ENCODE measurements around the gene SPRY1.

The SPRY1 gene

GRCh38 chr4:123403080-123403604, 6.5 kb downstream of the SPRY1 start:
- no peak overlapping the region for H3K4me3 ChIP-seq (ENCODE audit: low read length)
- TF ChIP-seq, protein P1, sequence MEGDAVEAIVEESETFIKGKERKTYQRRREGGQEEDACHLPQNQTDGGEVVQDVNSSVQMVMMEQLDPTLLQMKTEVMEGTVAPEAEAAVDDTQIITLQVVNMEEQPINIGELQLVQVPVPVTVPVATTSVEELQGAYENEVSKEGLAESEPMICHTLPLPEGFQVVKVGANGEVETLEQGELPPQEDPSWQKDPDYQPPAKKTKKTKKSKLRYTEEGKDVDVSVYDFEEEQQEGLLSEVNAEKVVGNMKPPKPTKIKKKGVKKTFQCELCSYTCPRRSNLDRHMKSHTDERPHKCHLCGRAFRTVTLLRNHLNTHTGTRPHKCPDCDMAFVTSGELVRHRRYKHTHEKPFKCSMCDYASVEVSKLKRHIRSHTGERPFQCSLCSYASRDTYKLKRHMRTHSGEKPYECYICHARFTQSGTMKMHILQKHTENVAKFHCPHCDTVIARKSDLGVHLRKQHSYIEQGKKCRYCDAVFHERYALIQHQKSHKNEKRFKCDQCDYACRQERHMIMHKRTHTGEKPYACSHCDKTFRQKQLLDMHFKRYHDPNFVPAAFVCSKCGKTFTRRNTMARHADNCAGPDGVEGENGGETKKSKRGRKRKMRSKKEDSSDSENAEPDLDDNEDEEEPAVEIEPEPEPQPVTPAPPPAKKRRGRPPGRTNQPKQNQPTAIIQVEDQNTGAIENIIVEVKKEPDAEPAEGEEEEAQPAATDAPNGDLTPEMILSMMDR (conservative IDR thresholded peaks at IDR 0.05; ENCODE audit: low read length), result no peak
- no peak for DNase-seq (ENCODE audit: low read depth)

DNA sequence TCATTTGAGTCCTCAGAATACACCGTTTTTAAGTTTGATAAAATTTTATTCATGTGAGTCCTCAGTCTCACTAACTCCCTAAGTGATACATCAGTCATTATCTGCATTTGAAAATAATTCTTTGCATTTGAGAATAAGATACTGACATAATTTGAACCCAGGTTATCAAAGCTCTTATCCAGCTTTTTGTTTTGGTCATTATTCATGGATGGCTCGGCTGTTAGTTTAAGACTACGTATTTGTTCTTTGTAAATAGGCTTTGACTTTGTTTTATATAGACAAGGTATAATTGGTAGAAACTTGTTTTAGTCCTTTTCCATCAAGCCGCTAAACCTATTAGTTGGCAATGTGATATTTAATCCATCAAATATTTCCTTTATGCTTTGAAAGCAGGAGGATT, 7.9 kb downstream of the SPRY1 start:
- H3K4me3 ChIP-seq (ENCODE audit: low read length), result no peak overlapping the region
- TF ChIP-seq, protein P1 (conservative IDR thresholded peaks at IDR 0.05; ENCODE audit: low read length), result no peak
- no peak for DNase-seq (ENCODE audit: low read depth)

DNA sequence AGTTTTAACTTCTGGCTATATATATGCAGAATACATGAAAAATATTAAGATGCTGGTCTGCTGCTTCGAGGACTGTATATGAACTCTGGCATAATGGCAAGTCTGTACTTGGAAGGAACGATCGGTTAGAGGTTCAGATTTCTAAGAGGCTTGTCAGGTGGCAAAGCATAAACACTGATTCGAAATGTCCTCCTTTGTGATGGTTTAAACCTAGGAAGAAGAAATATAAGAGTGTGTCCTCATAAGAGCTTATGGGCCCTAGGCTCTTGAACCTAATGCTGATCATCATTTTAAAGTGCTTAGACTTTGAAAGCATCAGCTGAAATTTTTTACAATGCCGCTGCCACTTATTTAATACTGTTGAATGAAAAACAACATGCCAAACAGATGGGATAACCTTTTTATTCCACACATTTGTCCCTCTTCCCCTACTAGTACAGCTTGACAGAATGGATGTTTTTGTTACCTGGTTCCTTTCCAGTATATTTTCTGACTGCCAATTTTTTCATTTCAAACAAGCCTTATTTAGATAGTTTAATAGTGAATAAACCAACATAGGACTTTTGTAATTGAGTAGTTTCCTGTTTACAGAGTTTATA, 8.8 kb downstream of the SPRY1 start:
- H3K4me3 ChIP-seq (ENCODE audit: low read length), result no peak overlapping the region
- no peak for DNase-seq (ENCODE audit: low read depth)
- TF ChIP-seq, protein P1 (conservative IDR thresholded peaks at IDR 0.05; ENCODE audit: low read length), result no peak

- TF ChIP-seq, protein P1 (conservative IDR thresholded peaks at IDR 0.05; ENCODE audit: low read length), result no peak
- H3K4me3 ChIP-seq (ENCODE audit: low read length), result no peak overlapping the region
- no peak for DNase-seq (ENCODE audit: low read depth)
Observed at GRCh38 chr4:123406872-123407271, 10.3 kb downstream of the SPRY1 start.

- TF ChIP-seq, protein P1 (conservative IDR thresholded peaks at IDR 0.05; ENCODE audit: low read length), result no peak
- no peak for DNase-seq (ENCODE audit: low read depth)
- H3K4me3 ChIP-seq (ENCODE audit: low read length), result no peak overlapping the region
Observed at GRCh38 chr4:123408471-123409084, 12.0 kb downstream of the SPRY1 start.

DNA sequence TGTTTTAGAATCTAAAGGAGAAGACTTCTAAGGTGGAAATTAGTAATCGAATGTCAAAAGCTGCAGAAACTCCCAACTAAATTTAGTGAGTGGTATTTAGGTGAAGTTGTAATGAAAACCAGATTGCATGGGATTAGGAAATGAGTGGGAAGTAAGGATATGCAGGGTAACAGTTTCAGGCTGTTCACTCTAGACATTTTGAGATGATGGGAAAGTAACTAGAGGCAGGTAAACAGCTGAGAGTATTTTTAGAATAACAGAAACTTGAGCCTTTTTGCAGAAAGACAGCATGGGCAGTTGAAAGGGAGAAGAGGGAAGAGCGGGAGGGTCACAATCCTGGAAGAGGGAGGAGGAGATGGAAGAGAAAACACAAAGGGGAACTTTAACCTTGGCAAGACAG, 12.7 kb downstream of the SPRY1 start:
- DNase-seq (ENCODE audit: low read depth), result peak; percentile 36
- no peak overlapping the region for H3K4me3 ChIP-seq (ENCODE audit: low read length)
- TF ChIP-seq, protein P1 (conservative IDR thresholded peaks at IDR 0.05; ENCODE audit: low read length), result no peak

GRCh38 chr4:123411514-123411913, 14.9 kb downstream of the SPRY1 start:
- TF ChIP-seq, protein P1 (conservative IDR thresholded peaks at IDR 0.05; ENCODE audit: low read length), result no peak
- no peak for DNase-seq (ENCODE audit: low read depth)
- H3K4me3 ChIP-seq (ENCODE audit: low read length), result no peak overlapping the region
